Astrocyte (in vitro differentiated cells and primary cell): ENCODE results near the gene HLA-B.

Experiments used
- EZH2 ChIP-seq: IDR thresholded peaks from 2 replicates; pipeline ENCODE4 v1.6.1; 2012; ENCODE audit warnings: mild to moderate bottlenecking, low read length, inconsistent platforms; ENCODE audit not compliant: insufficient read depth
- TF ChIP-seq, protein P1 (sequence below): IDR thresholded peaks from 2 replicates; pipeline ENCODE4 v1.5.1; 2011; ENCODE audit warnings: low read depth, mild to moderate bottlenecking, inconsistent platforms, low read length, moderate library complexity; ENCODE audit not compliant: insufficient read depth

DNA sequence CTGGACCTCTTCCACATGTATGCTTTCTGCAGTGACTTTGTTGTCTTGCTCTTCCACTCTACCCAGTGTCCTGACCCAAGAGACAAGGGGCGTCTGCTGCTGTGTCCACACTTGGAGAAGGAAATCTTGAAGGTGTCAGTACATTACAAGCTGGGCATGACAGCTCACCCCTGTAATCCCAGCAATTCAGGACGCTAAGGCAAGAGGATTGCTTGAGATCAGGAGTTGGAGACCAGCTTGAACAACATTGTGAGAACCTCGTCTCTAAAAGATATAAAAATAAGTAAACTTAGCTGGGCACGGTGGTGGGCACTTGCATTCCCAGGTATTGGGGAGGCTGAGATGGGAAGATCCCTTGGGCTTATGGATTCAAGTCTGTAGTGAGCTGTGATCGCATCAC is 5.8 kb upstream of the HLA-B start:
- TF ChIP-seq, protein P1, sequence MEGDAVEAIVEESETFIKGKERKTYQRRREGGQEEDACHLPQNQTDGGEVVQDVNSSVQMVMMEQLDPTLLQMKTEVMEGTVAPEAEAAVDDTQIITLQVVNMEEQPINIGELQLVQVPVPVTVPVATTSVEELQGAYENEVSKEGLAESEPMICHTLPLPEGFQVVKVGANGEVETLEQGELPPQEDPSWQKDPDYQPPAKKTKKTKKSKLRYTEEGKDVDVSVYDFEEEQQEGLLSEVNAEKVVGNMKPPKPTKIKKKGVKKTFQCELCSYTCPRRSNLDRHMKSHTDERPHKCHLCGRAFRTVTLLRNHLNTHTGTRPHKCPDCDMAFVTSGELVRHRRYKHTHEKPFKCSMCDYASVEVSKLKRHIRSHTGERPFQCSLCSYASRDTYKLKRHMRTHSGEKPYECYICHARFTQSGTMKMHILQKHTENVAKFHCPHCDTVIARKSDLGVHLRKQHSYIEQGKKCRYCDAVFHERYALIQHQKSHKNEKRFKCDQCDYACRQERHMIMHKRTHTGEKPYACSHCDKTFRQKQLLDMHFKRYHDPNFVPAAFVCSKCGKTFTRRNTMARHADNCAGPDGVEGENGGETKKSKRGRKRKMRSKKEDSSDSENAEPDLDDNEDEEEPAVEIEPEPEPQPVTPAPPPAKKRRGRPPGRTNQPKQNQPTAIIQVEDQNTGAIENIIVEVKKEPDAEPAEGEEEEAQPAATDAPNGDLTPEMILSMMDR = no peak
- TF ChIP-seq EZH2 = no peak
